Type B pancreatic cell (in vitro differentiated cells): Measurements from ENCODE around the gene KLKB1. TPM values are rescaled to one million over a fixed set of nuclear protein-coding genes. Genes with fewer than 3 reads are reported as not detected.
"Not testable (repeated sequence)": the region's sequence is repeated elsewhere in the genome, so short reads cannot be mapped to it uniquely, and the experiment has no call there.

Experiments used
- DNase-seq: peaks from one replicate; pipeline ENCODE4 v3.0.0; 2021; ENCODE audit warnings: mixed read lengths; ENCODE audit not compliant: unreplicated experiment; ENCODE audit errors: extremely low spot score
- H3K27ac Mint-ChIP-seq: 2 replicates; pipeline ENCODE4 v1.8.0; 2021; ENCODE audit warnings: mild to moderate bottlenecking, mixed read lengths
- H3K27me3 Mint-ChIP-seq: 2 replicates; pipeline ENCODE4 v1.8.0; 2021; ENCODE audit warnings: mixed read lengths
- H3K36me3 Mint-ChIP-seq: 2 replicates; pipeline ENCODE4 v1.8.0; 2021; ENCODE audit warnings: mixed read lengths
- H3K4me1 Mint-ChIP-seq: one replicate; pipeline ENCODE4 v1.8.0; 2021; ENCODE audit warnings: mixed read lengths; ENCODE audit not compliant: unreplicated experiment
- H3K4me3 Mint-ChIP-seq: 2 replicates; pipeline ENCODE4 v1.8.0; 2021; ENCODE audit warnings: mild to moderate bottlenecking, mixed read lengths
- H3K9me3 Mint-ChIP-seq: 2 replicates; pipeline ENCODE4 v1.8.0; 2021; ENCODE audit warnings: mixed read lengths
- total RNA-seq: library from RNA; stranded (reverse); gene quantifications from 2 replicates; pipeline ENCODE4 v1.2.1, GENCODE V29; 2021; ENCODE audit warnings: low replicate concordance
- TF ChIP-seq, protein P1 (sequence below): fragments of 200-600 bp; sonication (generic); conservative IDR thresholded peaks from 2 replicates; pipeline ENCODE4 v1.5.0; 2021; ENCODE audit warnings: antibody characterized with exemption, mild to moderate bottlenecking

The KLKB1 gene
- total RNA-seq, 1 donor from 2014 or later = 0.24 TPM

DNA sequence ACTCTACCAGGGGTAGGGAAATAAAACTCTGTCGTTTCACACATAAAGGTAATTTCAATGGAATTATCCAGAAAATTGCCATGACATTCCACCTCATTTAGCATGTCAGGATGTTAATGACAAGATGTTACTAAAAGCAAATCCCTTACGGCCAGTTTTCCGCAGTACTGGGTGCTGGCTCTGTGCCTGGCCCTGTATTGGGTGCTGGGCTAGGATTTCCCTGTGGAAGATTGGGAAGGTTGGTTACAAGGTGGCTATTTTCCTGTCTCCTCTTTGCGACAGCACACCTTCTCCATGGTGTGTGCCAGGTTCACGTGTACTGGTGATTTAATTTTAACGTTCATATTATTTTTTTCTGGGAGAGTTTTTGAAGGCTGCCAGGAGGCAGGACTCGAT lies 13.1 kb downstream of the KLKB1 start:
- TF ChIP-seq, protein P1, sequence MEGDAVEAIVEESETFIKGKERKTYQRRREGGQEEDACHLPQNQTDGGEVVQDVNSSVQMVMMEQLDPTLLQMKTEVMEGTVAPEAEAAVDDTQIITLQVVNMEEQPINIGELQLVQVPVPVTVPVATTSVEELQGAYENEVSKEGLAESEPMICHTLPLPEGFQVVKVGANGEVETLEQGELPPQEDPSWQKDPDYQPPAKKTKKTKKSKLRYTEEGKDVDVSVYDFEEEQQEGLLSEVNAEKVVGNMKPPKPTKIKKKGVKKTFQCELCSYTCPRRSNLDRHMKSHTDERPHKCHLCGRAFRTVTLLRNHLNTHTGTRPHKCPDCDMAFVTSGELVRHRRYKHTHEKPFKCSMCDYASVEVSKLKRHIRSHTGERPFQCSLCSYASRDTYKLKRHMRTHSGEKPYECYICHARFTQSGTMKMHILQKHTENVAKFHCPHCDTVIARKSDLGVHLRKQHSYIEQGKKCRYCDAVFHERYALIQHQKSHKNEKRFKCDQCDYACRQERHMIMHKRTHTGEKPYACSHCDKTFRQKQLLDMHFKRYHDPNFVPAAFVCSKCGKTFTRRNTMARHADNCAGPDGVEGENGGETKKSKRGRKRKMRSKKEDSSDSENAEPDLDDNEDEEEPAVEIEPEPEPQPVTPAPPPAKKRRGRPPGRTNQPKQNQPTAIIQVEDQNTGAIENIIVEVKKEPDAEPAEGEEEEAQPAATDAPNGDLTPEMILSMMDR = no peak
- no peak overlapping the region for H3K4me3 Mint-ChIP-seq
- DNase-seq = no peak
- no peak overlapping the region for H3K27ac Mint-ChIP-seq
- no peaks in the 10 kb centered on the region for H3K36me3 Mint-ChIP-seq
- no peaks in the 10 kb centered on the region for H3K4me1 Mint-ChIP-seq
- H3K9me3 Mint-ChIP-seq = no peaks in the 10 kb centered on the region
- no peaks in the 10 kb centered on the region for H3K27me3 Mint-ChIP-seq

- TF ChIP-seq, protein P1 = no peak
- Mint-ChIP-seq H3K36me3 (no peaks in the 10 kb centered on the region), H3K4me3 (no peak overlapping the region), H3K27me3 (peaks cover 3% of the 10 kb centered on the region), H3K4me1 (no peaks in the 10 kb centered on the region), H3K9me3 (peaks cover 3% of the 10 kb centered on the region), H3K27ac (no peak overlapping the region)
- DNase-seq = no peak
Measured at GRCh38 chr4:186240848-186241491, 13.7 kb downstream of the KLKB1 start.

DNA sequence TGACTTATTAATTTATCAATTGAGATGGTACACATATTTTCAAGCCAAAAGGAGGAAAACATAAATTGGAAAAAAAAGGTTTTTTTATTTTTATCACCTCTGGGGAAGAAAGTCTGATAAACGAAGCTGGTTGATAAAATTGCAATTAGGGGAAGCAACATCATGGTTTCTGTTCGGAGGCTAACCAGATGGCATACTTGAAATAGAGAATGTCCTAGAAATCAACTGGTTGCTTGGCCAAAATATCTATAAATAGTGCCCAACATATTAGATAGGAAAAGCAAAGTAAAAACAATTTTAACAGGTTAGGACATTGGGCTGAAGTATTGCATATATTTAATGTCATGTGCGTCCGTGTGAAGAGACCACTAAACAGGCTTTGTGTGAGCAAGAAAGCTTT lies 14.3 kb downstream of the KLKB1 start:
- TF ChIP-seq, protein P1 = no peak
- H3K9me3 Mint-ChIP-seq = peaks cover 9% of the 10 kb centered on the region
- peaks cover 6% of the 10 kb centered on the region for H3K27me3 Mint-ChIP-seq

GRCh38 chr4:186242031-186242430 lies 14.7 kb downstream of the KLKB1 start:
- peaks cover 11% of the 10 kb centered on the region for H3K9me3 Mint-ChIP-seq
- H3K27ac Mint-ChIP-seq, H3K36me3 Mint-ChIP-seq, H3K4me1 Mint-ChIP-seq, DNase-seq, H3K4me3 Mint-ChIP-seq: not testable (repeated sequence)
- H3K27me3 Mint-ChIP-seq = peaks cover 11% of the 10 kb centered on the region

More for the DNA sequence above, 14.3 kb downstream of the KLKB1 start:
- Mint-ChIP-seq H3K4me1 (no peaks in the 10 kb centered on the region), H3K27ac (no peak overlapping the region), H3K4me3 (no peak overlapping the region), H3K36me3 (no peaks in the 10 kb centered on the region)
- no peak for DNase-seq

DNA sequence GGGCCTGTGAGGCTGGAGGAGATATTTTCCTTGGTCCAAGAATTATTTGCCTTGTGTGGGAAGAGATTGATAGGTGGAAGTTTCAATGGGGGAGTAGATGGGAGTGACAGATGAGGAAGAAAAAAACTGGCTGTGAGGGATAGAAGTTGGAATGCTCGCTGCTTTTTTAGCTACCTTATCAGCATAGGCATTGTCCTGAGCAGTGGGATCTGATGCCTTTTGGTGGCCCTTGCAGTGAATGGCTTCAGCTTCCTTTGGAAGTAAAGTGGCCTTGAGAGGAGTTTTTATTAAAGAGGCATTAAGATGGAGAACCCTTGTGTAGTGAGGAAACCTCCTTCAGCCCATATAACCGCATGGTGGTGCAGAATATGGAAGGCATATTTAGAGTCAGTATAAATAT lies 16.0 kb downstream of the KLKB1 start:
- Mint-ChIP-seq H3K4me3 (no peak overlapping the region), H3K27me3 (peaks cover 14% of the 10 kb centered on the region), H3K4me1 (no peaks in the 10 kb centered on the region), H3K9me3 (peaks cover 11% of the 10 kb centered on the region), H3K27ac (no peak overlapping the region), H3K36me3 (no peaks in the 10 kb centered on the region)
- TF ChIP-seq, protein P1 = no peak
- no peak for DNase-seq

GRCh38 chr4:186244835-186245234 lies 17.5 kb downstream of the KLKB1 start:
- TF ChIP-seq, protein P1 = no peak
- no peak overlapping the region for H3K27ac Mint-ChIP-seq
- H3K4me3 Mint-ChIP-seq = no peak overlapping the region
- peaks cover 14% of the 10 kb centered on the region for H3K27me3 Mint-ChIP-seq
- H3K9me3 Mint-ChIP-seq = peaks cover 11% of the 10 kb centered on the region
- DNase-seq = no peak
- no peaks in the 10 kb centered on the region for H3K36me3 Mint-ChIP-seq
- H3K4me1 Mint-ChIP-seq = no peaks in the 10 kb centered on the region

DNA sequence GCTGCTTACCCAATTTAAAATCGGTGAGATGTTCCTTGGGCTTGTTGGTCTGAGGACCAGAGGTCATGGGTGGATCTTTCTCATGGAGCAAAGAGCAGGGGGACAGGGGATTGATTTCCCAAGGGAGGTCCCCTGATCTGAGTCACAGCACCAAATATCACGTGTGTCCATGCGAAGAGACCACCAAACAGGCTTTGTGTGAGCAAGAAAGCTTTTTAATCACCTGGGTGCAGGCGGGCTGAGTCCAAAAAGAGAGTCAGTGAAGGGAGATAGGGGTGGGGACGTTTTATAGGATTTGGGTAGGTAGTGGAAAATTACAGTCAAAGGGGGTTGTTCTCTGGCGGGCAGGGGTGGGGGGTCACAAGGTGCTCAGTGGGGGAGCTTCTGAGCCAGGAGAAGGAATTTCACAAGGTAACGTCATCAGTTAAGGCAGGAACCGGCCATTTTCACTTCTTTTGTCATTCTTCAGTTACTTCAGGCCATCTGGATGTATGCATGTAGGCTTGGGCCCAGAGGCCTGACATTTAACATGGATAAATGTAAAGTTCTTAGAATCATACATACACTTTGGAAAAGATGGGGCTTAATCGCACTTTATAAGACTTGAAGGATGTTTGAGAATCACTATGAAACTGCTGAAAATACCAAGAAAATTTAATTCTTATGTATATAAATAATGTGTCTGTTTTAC lies 19.9 kb downstream of the KLKB1 start:
- H3K27ac Mint-ChIP-seq, DNase-seq, H3K36me3 Mint-ChIP-seq, H3K4me3 Mint-ChIP-seq, H3K4me1 Mint-ChIP-seq: not testable (repeated sequence)
- H3K9me3 Mint-ChIP-seq = peaks cover 11% of the 10 kb centered on the region
- H3K27me3 Mint-ChIP-seq = peaks cover 20% of the 10 kb centered on the region
